ENCODE results near the gene TCF4. TPM values are rescaled to one million over a fixed set of nuclear protein-coding genes. Genes with fewer than 3 reads are reported as not detected.

The TCF4 gene
- total RNA-seq, 1 donor from 2014 or later: 205 TPM

DNA sequence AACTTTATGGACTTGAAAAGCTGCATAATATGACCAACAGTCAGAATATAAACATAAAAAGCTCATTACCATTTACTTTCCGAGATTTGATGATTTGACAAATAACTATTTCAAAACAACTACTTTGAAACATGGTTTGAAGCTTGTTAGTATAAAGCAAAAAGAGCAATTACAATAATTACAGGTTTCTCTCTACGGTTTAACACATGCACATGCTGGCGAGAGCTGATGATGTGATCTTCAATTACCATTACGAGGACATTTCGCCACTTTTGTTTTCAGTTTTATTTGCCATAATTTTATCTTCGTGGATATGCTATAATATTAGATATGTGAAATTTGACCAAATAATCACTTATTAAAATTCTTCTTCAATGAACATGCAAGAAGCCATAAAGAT is 270.1 kb downstream of the TCF4 start:
- H3K4me1 ChIP-seq (ENCODE audit: control insufficient read depth in 3 of 3, insufficient read depth in 3 of 3, low read length in 3 of 3): peaks cover 12 to 46% (median 12%) of the 10 kb centered on the region in 3 donors
- H3K27me3 ChIP-seq (ENCODE audit: control insufficient read depth in 3 of 3, insufficient read depth in 3 of 3, low read length in 3 of 3): no peaks in the 10 kb centered on the region
- H3K36me3 ChIP-seq (ENCODE audit: control insufficient read depth in 3 of 3, insufficient read depth in 3 of 3, low read length in 3 of 3): no peaks in the 10 kb centered on the region
- H3K4me3 ChIP-seq (ENCODE audit: low read length in 3 of 3): peak overlapping the region; percentile 10 to 95 (median 42)
- H3K27ac ChIP-seq (ENCODE audit: low read depth, low read length): no peak overlapping the region
- no peaks in the 10 kb centered on the region for H3K9me3 ChIP-seq (ENCODE audit: control insufficient read depth in 3 of 3, low read length in 3 of 3)
- H3K9ac ChIP-seq (ENCODE audit: low read depth in 1 of 3, low read length in 3 of 3): peak overlapping the region; percentile 10 to 90 (median 48)

DNA sequence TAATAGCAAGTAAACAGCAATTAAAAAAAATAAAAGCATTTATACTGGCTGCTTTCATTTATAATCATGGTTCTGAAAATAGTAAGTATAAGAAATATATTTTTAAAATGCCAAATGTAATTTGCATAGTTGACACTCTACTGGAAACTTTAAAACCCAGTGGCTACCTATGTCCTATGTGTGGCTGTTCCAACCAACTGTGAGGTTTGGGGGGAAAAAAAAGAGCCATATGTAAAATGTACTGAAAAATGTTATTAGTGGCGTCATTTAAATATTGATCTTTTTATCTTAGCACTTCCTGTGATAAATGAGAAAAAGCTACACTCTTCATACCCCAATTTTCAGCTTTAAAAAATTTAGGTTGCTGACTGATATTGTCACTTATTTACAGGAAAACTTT is 270.7 kb downstream of the TCF4 start:
- no peaks in the 10 kb centered on the region for H3K36me3 ChIP-seq (ENCODE audit: control insufficient read depth in 3 of 3, insufficient read depth in 3 of 3, low read length in 3 of 3)
- H3K27me3 ChIP-seq (ENCODE audit: control insufficient read depth in 3 of 3, insufficient read depth in 3 of 3, low read length in 3 of 3): no peaks in the 10 kb centered on the region
- H3K9me3 ChIP-seq (ENCODE audit: control insufficient read depth in 3 of 3, low read length in 3 of 3): no peaks in the 10 kb centered on the region
- no peak overlapping the region for H3K27ac ChIP-seq (ENCODE audit: low read depth, low read length)
- peak overlapping the region in 1 of 3 donors; percentile 95 for H3K4me3 ChIP-seq (ENCODE audit: low read length in 3 of 3)
- peaks cover 12 to 46% (median 14%) of the 10 kb centered on the region in 3 donors for H3K4me1 ChIP-seq (ENCODE audit: control insufficient read depth in 3 of 3, insufficient read depth in 3 of 3, low read length in 3 of 3)
- H3K9ac ChIP-seq (ENCODE audit: low read depth in 1 of 3, low read length in 3 of 3): peak overlapping the region in 1 of 3 donors; percentile 48

GRCh38 chr18:55316486-55317184 is 271.4 kb downstream of the TCF4 start:
- Histone ChIP-seq H3K27ac (ENCODE audit: low read depth, low read length) (no peak overlapping the region), H3K4me1 (ENCODE audit: control insufficient read depth in 3 of 3, insufficient read depth in 3 of 3, low read length in 3 of 3) (peaks cover 12 to 51% (median 15%) of the 10 kb centered on the region in 3 donors), H3K9me3 (ENCODE audit: control insufficient read depth in 3 of 3, low read length in 3 of 3) (no peaks in the 10 kb centered on the region), H3K36me3 (ENCODE audit: control insufficient read depth in 3 of 3, insufficient read depth in 3 of 3, low read length in 3 of 3) (no peaks in the 10 kb centered on the region), H3K9ac (ENCODE audit: low read depth in 1 of 3, low read length in 3 of 3) (no peak overlapping the region), H3K27me3 (ENCODE audit: control insufficient read depth in 3 of 3, insufficient read depth in 3 of 3, low read length in 3 of 3) (no peaks in the 10 kb centered on the region), H3K4me3 (ENCODE audit: low read length in 3 of 3) (peak overlapping the region in 1 of 3 donors; percentile 38)

DNA sequence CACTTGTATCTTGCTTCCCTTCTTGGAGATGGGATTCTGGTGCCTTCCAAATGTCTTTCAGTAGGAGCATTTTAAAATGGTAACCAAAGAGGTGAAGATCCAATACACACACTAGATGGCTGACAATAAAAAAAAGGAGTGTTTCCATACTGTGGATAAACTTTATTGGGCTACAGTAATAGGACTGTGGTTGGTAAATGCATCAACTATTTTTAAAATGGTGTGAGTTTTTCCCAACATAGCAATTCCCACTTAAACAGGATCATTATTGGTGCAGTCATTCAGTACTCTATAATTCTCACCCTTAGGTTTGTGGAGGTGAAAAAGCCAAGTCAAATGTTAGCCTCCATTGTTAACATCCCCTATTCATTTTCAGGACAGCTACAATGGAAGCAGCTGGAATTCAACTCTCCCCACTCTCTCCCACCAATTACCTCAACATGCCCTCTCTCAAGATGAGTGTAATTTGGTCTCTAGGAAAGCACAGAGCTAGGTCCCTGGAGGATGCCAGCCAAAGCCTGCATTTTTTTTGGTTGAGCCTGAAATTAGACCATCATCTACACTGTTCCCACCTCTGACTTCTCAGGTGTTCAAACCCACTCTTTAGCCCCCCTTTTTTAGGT is 273.3 kb downstream of the TCF4 start:
- Histone ChIP-seq H3K4me1 (ENCODE audit: control insufficient read depth in 3 of 3, insufficient read depth in 3 of 3, low read length in 3 of 3) (peaks cover 18 to 59% (median 24%) of the 10 kb centered on the region in 3 donors), H3K27me3 (ENCODE audit: control insufficient read depth in 3 of 3, insufficient read depth in 3 of 3, low read length in 3 of 3) (no peaks in the 10 kb centered on the region), H3K27ac (ENCODE audit: low read depth, low read length) (no peak overlapping the region), H3K36me3 (ENCODE audit: control insufficient read depth in 3 of 3, insufficient read depth in 3 of 3, low read length in 3 of 3) (no peaks in the 10 kb centered on the region), H3K4me3 (ENCODE audit: low read length in 3 of 3) (peak overlapping the region in 1 of 3 donors; percentile 18), H3K9ac (ENCODE audit: low read depth in 1 of 3, low read length in 3 of 3) (no peak overlapping the region), H3K9me3 (ENCODE audit: control insufficient read depth in 3 of 3, low read length in 3 of 3) (no peaks in the 10 kb centered on the region)

DNA sequence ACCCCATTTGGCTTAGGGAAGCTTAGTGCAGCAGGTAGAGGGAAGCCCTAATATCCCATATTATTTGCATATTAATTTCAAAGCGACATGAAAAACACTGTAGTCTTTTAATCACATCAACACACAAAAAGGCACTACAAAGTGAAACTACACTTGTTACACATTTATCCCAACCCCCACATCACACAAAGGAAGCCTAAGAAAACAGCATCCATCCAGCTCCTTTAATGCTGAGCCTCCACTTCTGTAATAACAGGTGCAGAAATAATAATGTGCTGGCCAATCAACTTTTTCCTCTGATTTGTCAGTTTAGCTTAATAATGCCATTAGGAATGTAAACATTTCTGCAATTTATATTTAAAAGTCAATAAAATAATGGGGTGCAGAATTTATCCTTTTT is 274.0 kb downstream of the TCF4 start:
- H3K27ac ChIP-seq (ENCODE audit: low read depth, low read length): no peak overlapping the region
- peak overlapping the region in 2 of 3 donors; percentile 15 to 20 for H3K4me3 ChIP-seq (ENCODE audit: low read length in 3 of 3)
- no peaks in the 10 kb centered on the region for H3K36me3 ChIP-seq (ENCODE audit: control insufficient read depth in 3 of 3, insufficient read depth in 3 of 3, low read length in 3 of 3)
- H3K9ac ChIP-seq (ENCODE audit: low read depth in 1 of 3, low read length in 3 of 3): no peak overlapping the region
- no peaks in the 10 kb centered on the region for H3K27me3 ChIP-seq (ENCODE audit: control insufficient read depth in 3 of 3, insufficient read depth in 3 of 3, low read length in 3 of 3)
- peaks cover 15 to 61% (median 24%) of the 10 kb centered on the region in 3 donors for H3K4me1 ChIP-seq (ENCODE audit: control insufficient read depth in 3 of 3, insufficient read depth in 3 of 3, low read length in 3 of 3)
- no peaks in the 10 kb centered on the region for H3K9me3 ChIP-seq (ENCODE audit: control insufficient read depth in 3 of 3, low read length in 3 of 3)

- H3K4me1 ChIP-seq (ENCODE audit: control insufficient read depth in 3 of 3, insufficient read depth in 3 of 3, low read length in 3 of 3): peaks cover 10 to 44% (median 17%) of the 10 kb centered on the region in 3 donors
- H3K9ac ChIP-seq (ENCODE audit: low read depth in 1 of 3, low read length in 3 of 3): no peak overlapping the region
- H3K36me3 ChIP-seq (ENCODE audit: control insufficient read depth in 3 of 3, insufficient read depth in 3 of 3, low read length in 3 of 3): no peaks in the 10 kb centered on the region
- no peak overlapping the region for H3K27ac ChIP-seq (ENCODE audit: low read depth, low read length)
- no peak overlapping the region for H3K4me3 ChIP-seq (ENCODE audit: low read length in 3 of 3)
- H3K9me3 ChIP-seq (ENCODE audit: control insufficient read depth in 3 of 3, low read length in 3 of 3): no peaks in the 10 kb centered on the region
- no peaks in the 10 kb centered on the region for H3K27me3 ChIP-seq (ENCODE audit: control insufficient read depth in 3 of 3, insufficient read depth in 3 of 3, low read length in 3 of 3)
Observed at GRCh38 chr18:55310863-55311262, 277.1 kb downstream of the TCF4 start.

- no peak overlapping the region for H3K27ac ChIP-seq (ENCODE audit: low read depth, low read length)
- no peak overlapping the region for H3K4me3 ChIP-seq (ENCODE audit: low read length in 3 of 3)
- no peaks in the 10 kb centered on the region for H3K27me3 ChIP-seq (ENCODE audit: control insufficient read depth in 3 of 3, insufficient read depth in 3 of 3, low read length in 3 of 3)
- no peaks in the 10 kb centered on the region for H3K9me3 ChIP-seq (ENCODE audit: control insufficient read depth in 3 of 3, low read length in 3 of 3)
- no peak overlapping the region for H3K9ac ChIP-seq (ENCODE audit: low read depth in 1 of 3, low read length in 3 of 3)
- H3K4me1 ChIP-seq (ENCODE audit: control insufficient read depth in 3 of 3, insufficient read depth in 3 of 3, low read length in 3 of 3): peaks cover 10 to 42% (median 17%) of the 10 kb centered on the region in 3 donors
- H3K36me3 ChIP-seq (ENCODE audit: control insufficient read depth in 3 of 3, insufficient read depth in 3 of 3, low read length in 3 of 3): no peaks in the 10 kb centered on the region
Observed at GRCh38 chr18:55310044-55310676, 277.8 kb downstream of the TCF4 start.

GRCh38 chr18:55309249-55309648 is 278.7 kb downstream of the TCF4 start:
- H3K4me1 ChIP-seq (ENCODE audit: control insufficient read depth in 3 of 3, insufficient read depth in 3 of 3, low read length in 3 of 3): peaks cover 6 to 44% (median 14%) of the 10 kb centered on the region in 3 donors
- no peaks in the 10 kb centered on the region for H3K27me3 ChIP-seq (ENCODE audit: control insufficient read depth in 3 of 3, insufficient read depth in 3 of 3, low read length in 3 of 3)
- H3K9ac ChIP-seq (ENCODE audit: low read depth in 1 of 3, low read length in 3 of 3): no peak overlapping the region
- H3K27ac ChIP-seq (ENCODE audit: low read depth, low read length): no peak overlapping the region
- H3K9me3 ChIP-seq (ENCODE audit: control insufficient read depth in 3 of 3, low read length in 3 of 3): no peaks in the 10 kb centered on the region
- H3K36me3 ChIP-seq (ENCODE audit: control insufficient read depth in 3 of 3, insufficient read depth in 3 of 3, low read length in 3 of 3): no peaks in the 10 kb centered on the region
- no peak overlapping the region for H3K4me3 ChIP-seq (ENCODE audit: low read length in 3 of 3)

DNA sequence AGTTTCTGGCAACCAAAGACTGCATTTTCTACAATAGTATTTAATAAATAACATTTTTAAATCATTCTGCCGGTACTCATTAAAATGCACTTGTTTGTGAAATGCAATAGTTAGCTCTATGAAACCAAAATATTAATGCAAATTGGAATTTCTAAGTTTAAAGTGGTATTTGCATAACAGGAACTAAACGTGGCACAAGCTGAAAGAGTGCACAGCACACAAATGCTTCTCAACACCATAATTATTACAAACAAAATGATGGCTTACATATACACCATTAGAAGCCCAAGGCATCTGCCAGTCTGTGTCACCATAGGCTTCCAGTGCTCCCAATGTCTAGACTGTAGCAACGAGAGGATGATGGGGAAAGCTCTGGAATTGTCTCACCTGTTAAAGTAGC is 280.5 kb downstream of the TCF4 start:
- H3K27ac ChIP-seq (ENCODE audit: low read depth, low read length): no peak overlapping the region
- H3K9me3 ChIP-seq (ENCODE audit: control insufficient read depth in 3 of 3, low read length in 3 of 3): no peaks in the 10 kb centered on the region
- no peaks in the 10 kb centered on the region for H3K27me3 ChIP-seq (ENCODE audit: control insufficient read depth in 3 of 3, insufficient read depth in 3 of 3, low read length in 3 of 3)
- no peak overlapping the region for H3K9ac ChIP-seq (ENCODE audit: low read depth in 1 of 3, low read length in 3 of 3)
- peaks cover 18 to 43% (median 18%) of the 10 kb centered on the region in 3 donors for H3K4me1 ChIP-seq (ENCODE audit: control insufficient read depth in 3 of 3, insufficient read depth in 3 of 3, low read length in 3 of 3)
- no peak overlapping the region for H3K4me3 ChIP-seq (ENCODE audit: low read length in 3 of 3)
- no peaks in the 10 kb centered on the region for H3K36me3 ChIP-seq (ENCODE audit: control insufficient read depth in 3 of 3, insufficient read depth in 3 of 3, low read length in 3 of 3)
